K562 (cell line): ENCODE data around the gene IRF2. TPM values are rescaled to one million over a fixed set of nuclear protein-coding genes. Genes with fewer than 3 reads are reported as not detected.

Source experiments
- ATAC-seq: fragments of 200-7000 bp; cut with Tn5 transposase; 3 replicates; pipeline ENCODE4 v1.9.1; 2020; ENCODE audit warnings: moderate library complexity
- BruUV-seq: library from RNA; stranded (reverse); fragments of 400-500 nt; replicated peaks from 2 replicates; lab custom pipeline; 2021; lab: Mats Ljungman, UMichigan
- CTCF ChIA-PET: fragments of 300-600 bp; formaldehyde crosslinking; extraction: SDS; loops from one replicate; lab custom pipeline; 2021; ENCODE audit warnings: low intra/inter-chr PET ratio; lab: Yijun Ruan, JAX
- POLR2A ChIA-PET: fragments of 300-600, 350-650 bp; sonication (Branson Sonifier 250); formaldehyde crosslinking; extraction: SDS; loops from one replicate; lab custom pipeline; 2021; ENCODE audit warnings: antibody characterized with exemption, inconsistent platforms; lab: Yijun Ruan, JAX
- DNase-seq, 4 experiments: peaks; one replicate each; pipeline versions ENCODE4 v3.0.0 to v3.0.0-alpha.2; 2011 to 2018; ENCODE audit warnings: low spot score in 3 of 4, mixed read lengths in 3 of 4; ENCODE audit errors: extremely low read depth in 1 of 4
- FAIRE-seq: peaks from 2 replicates; lab custom pipeline; 2011; peaks lifted over from hg19 to GRCh38; lab: Jason Lieb, UNC
- H2AFZ ChIP-seq: 2 replicates; pipeline ENCODE4 v1.6.0; 2011; ENCODE audit warnings: low read depth, low read length, control low read depth, inconsistent platforms
- H3K27ac ChIP-seq: fragments of 200-600 bp; 3 replicates; pipeline ENCODE4 v1.8.0; 2011; ENCODE audit warnings: low read depth, mild to moderate bottlenecking, control low read depth, inconsistent platforms, low read length, moderate library complexity, mixed read lengths; ENCODE audit errors: extremely low read depth
- H3K27me3 ChIP-seq, 2 experiments: fragments of 300-600 bp in 1 of 2; 2 replicates in 1 of 2; 3 replicates in 1 of 2; pipeline versions ENCODE4 v1.6.0 to v1.8.0; 2011; ENCODE audit warnings: inconsistent platforms in 2 of 2, low read length in 2 of 2, mild to moderate bottlenecking in 1 of 2, mixed read lengths in 1 of 2, moderate library complexity in 1 of 2; ENCODE audit not compliant: control insufficient read depth in 2 of 2, insufficient read depth in 2 of 2
- H3K36me3 ChIP-seq: fragments of 300-600 bp; 3 replicates; pipeline ENCODE4 v1.8.0; 2011; ENCODE audit warnings: mild to moderate bottlenecking, low read length, inconsistent platforms; ENCODE audit not compliant: control insufficient read depth, insufficient read depth
- H3K4me1 ChIP-seq, 2 experiments: fragments of 200-600 bp in 1 of 2; replicated peaks in 1 of 2; 2 replicates in 1 of 2; 3 replicates in 1 of 2; pipeline versions ENCODE4 v1.5.1 to v1.8.0; 2011; ENCODE audit warnings: inconsistent platforms in 2 of 2, low read length in 2 of 2, mild to moderate bottlenecking in 1 of 2, mixed read lengths in 1 of 2, moderate library complexity in 1 of 2; ENCODE audit not compliant: control insufficient read depth in 2 of 2, insufficient read depth in 2 of 2
- H3K4me2 ChIP-seq: 2 replicates; pipeline ENCODE4 v1.6.1; 2011; ENCODE audit warnings: low read length, control low read depth, inconsistent platforms, mixed read lengths; ENCODE audit not compliant: insufficient read depth
- H3K4me3 ChIP-seq: fragments of 200-600 bp; sonication (generic), shearing (Covaris generic); 2 replicates; pipeline ENCODE4 v1.5.1; 2016; ENCODE audit warnings: control low read depth, inconsistent platforms
- H3K79me2 ChIP-seq: fragments of 200-600 bp; 3 replicates; pipeline ENCODE4 v1.8.0; 2011; ENCODE audit warnings: low read length, inconsistent platforms; ENCODE audit not compliant: control insufficient read depth, insufficient read depth
- H3K9ac ChIP-seq, 2 experiments: 2 replicates each; pipeline versions ENCODE4 v1.6.0 to v1.6.1; 2011; ENCODE audit warnings: low read depth in 2 of 2, low read length in 2 of 2, control low read depth in 1 of 2, inconsistent platforms in 1 of 2, mild to moderate bottlenecking in 1 of 2, mixed read lengths in 1 of 2; ENCODE audit not compliant: insufficient read depth in 1 of 2
- H3K9me1 ChIP-seq: one replicate; pipeline ENCODE4 v1.6.0; 2011; ENCODE audit warnings: inconsistent platforms, mild to moderate bottlenecking, low read length, moderate library complexity; ENCODE audit not compliant: control insufficient read depth, insufficient read depth
- H3K9me3 ChIP-seq: replicated peaks from 2 replicates; pipeline ENCODE4 v1.5.1; 2011; ENCODE audit warnings: low read depth, low read length, inconsistent platforms; ENCODE audit not compliant: control insufficient read depth, insufficient read depth
- H4K20me1 ChIP-seq: replicated peaks from 2 replicates; pipeline ENCODE4 v1.6.1; 2011; ENCODE audit warnings: low read length, inconsistent platforms, mixed read lengths; ENCODE audit not compliant: control insufficient read depth, insufficient read depth
- FOXK1 ChIP-seq: sonication (generic); formaldehyde crosslinking; IDR thresholded peaks from 2 replicates; pipeline ENCODE4 v1.8.0; 2022; ENCODE audit warnings: missing genetic modification reagents, mild to moderate bottlenecking, borderline replicate concordance
- FOXK2 ChIP-seq, 2 experiments: fragments of 450-650 bp; IDR thresholded peaks in 1 of 2; conservative IDR thresholded peaks in 1 of 2; 2 replicates each; pipeline ENCODE4 v1.6.1; 2016; ENCODE audit warnings: low read depth in 2 of 2, mild to moderate bottlenecking in 1 of 2
- KDM2B ChIP-seq: fragments of 250-450 bp; sonication (Bioruptor Pico); IDR thresholded peaks from 2 replicates; pipeline ENCODE4 v1.8.0; 2021; ENCODE audit warnings: mild to moderate bottlenecking, moderate library complexity
- PTBP1 ChIP-seq: fragments of 200-400 bp; formaldehyde crosslinking; IDR thresholded peaks from 2 replicates; pipeline ENCODE4 v1.6.1; 2017; ENCODE audit warnings: low read depth, low read length
- RBM25 ChIP-seq: fragments of 200-400 bp; formaldehyde crosslinking; IDR thresholded peaks from 2 replicates; pipeline ENCODE4 v1.6.1; 2018; ENCODE audit warnings: low read length, low read depth, moderate library complexity; ENCODE audit not compliant: severe bottlenecking
- RCOR1 ChIP-seq, 2 experiments: IDR thresholded peaks; 2 replicates each; pipeline ENCODE4 v1.6.1; 2012; ENCODE audit warnings: low read depth in 2 of 2, low read length in 2 of 2, borderline replicate concordance in 1 of 2, improper control_type of control experiment in 1 of 2
- STAT6 ChIP-seq: sonication (generic); formaldehyde crosslinking; IDR thresholded peaks from 2 replicates; pipeline ENCODE4 v1.8.1; 2023; ENCODE audit warnings: mild to moderate bottlenecking, missing genetic modification reagents
- TOE1 ChIP-seq, 2 experiments: fragments of 450-650 bp in 1 of 2; sonication (generic) in 1 of 2; formaldehyde crosslinking in 1 of 2; IDR thresholded peaks; 2 replicates each; pipeline versions ENCODE4 v1.7.1 to v1.8.0; 2016 to 2022; ENCODE audit warnings: borderline replicate concordance in 2 of 2, mild to moderate bottlenecking in 2 of 2, antibody characterized with exemption in 1 of 2, inconsistent platforms in 1 of 2, low read depth in 1 of 2, missing genetic modification reagents in 1 of 2, moderate library complexity in 1 of 2
- ZNF232 ChIP-seq: sonication (generic); formaldehyde crosslinking; IDR thresholded peaks from 2 replicates; pipeline ENCODE4 v1.8.0; 2022; ENCODE audit warnings: mild to moderate bottlenecking, missing genetic modification reagents
- ZNF347 ChIP-seq: fragments of 450-650 bp; formaldehyde crosslinking; IDR thresholded peaks from 2 replicates; pipeline ENCODE4 v1.4.0; 2020; ENCODE audit warnings: low read depth, mild to moderate bottlenecking, moderate library complexity
- ZNF41 ChIP-seq: fragments of 250-450 bp; sonication (Bioruptor Pico); conservative IDR thresholded peaks from 2 replicates; pipeline ENCODE4 v1.4.0; 2020; ENCODE audit warnings: mild to moderate bottlenecking
- ZNF431 ChIP-seq: sonication (generic); formaldehyde crosslinking; IDR thresholded peaks from 2 replicates; pipeline ENCODE4 v1.8.0; 2022; ENCODE audit warnings: mild to moderate bottlenecking, missing genetic modification reagents
- ZNF583 ChIP-seq: fragments of 250-450 bp; sonication (Bioruptor Pico); IDR thresholded peaks from 2 replicates; pipeline ENCODE4 v1.4.0; 2020
- WGBS: fragments of 100-300 bp; shearing (Covaris generic); methylation state at CpG from one replicate; pipeline ENCODE4 v1.1.6; 2016; ENCODE audit warnings: low coverage, mixed read lengths; ENCODE audit not compliant: insufficient coverage; ENCODE audit errors: missing lambda C conversion rate; 5-methylcytosine and 5-hydroxymethylcytosine counted together
- in situ Hi-C: fragments of 300-500 bp; cut with MboI; formaldehyde crosslinking; loops from 4 replicates; pipeline ENCODE4 v1.15.0; 2018; ENCODE audit warnings: inconsistent platforms, mixed read lengths
- intact Hi-C: fragments of 100-400 bp; cut with micrococcal nuclease; formaldehyde crosslinking; loops from 2 replicates; pipeline ENCODE4 v1.14.2; 2022
- polyA plus RNA-seq, 8 experiments: library from polyadenylated mRNA; depleted of rRNA in 4 of 8; stranded (reverse) in 5 of 8; unstranded in 3 of 8; fragments of >200 nt; fragmentation: Nextera tagmentation in 2 of 8; fragmentation: Illumina TruSeq in 1 of 8; extraction: Ambion mirVana in 2 of 8; extraction: Trizol in 1 of 8; gene quantifications; 2 replicates each; pipeline versions ENCODE4 v1.2.1 to v1.2.3, GENCODE V29; 2011 to 2014; ENCODE audit warnings: inconsistent platforms in 1 of 8, missing spikeins in 1 of 8
- total RNA-seq, 7 experiments: library from RNA; depleted of rRNA in 6 of 7; stranded (reverse); fragments of >200 nt in 6 of 7; fragmentation: Illumina TruSeq in 2 of 7; extraction: Trizol in 2 of 7; gene quantifications; 2 replicates each; pipeline versions ENCODE4 v1.2.1 to v1.2.3, GENCODE V29; 2011 to 2021; ENCODE audit warnings: low replicate concordance in 1 of 7
- TF ChIP-seq, protein P1 (sequence below): fragments of 450-650 bp; IDR thresholded peaks from 2 replicates; pipeline ENCODE4 v1.6.1; 2017; ENCODE audit warnings: antibody characterized with exemption
- TF ChIP-seq, protein P2 (sequence below): sonication (generic); formaldehyde crosslinking; IDR thresholded peaks from 2 replicates; pipeline ENCODE4 v1.5.0; 2020; ENCODE audit warnings: missing genetic modification reagents

The IRF2 gene
- total and polyA plus RNA-seq, 9 of the 15 experiments (the other 6 are each of a cell fraction or from before 2014, with no cell fraction given), result 7.1 to 17.1 (median 11.3) TPM

GRCh38 chr4:184389978-184390900 is 84.1 kb downstream of the IRF2 start:
- no peaks in the 10 kb centered on the region for H3K9me3 ChIP-seq
- no peak overlapping the region for H3K4me2 ChIP-seq
- no peaks in the 10 kb centered on the region for H3K79me2 ChIP-seq
- POLR2A ChIA-PET, result interaction anchor here (0.6 to 1.2 kb wide), 3 partner anchors 23 to 336 kb away, joined by 3 to 6 read pairs (median 4); no protein-coding TSS in a partner anchor
- peaks cover 22 to 31% of the 10 kb centered on the region in 2 experiments for H3K4me1 ChIP-seq
- no peaks in the 10 kb centered on the region for H4K20me1 ChIP-seq
- H3K36me3 ChIP-seq, result peaks cover 24% of the 10 kb centered on the region; the same call in 2 of the 3 replicates
- CTCF ChIA-PET, result no interaction called here
- in situ Hi-C loops, result loop anchor here (5.0 kb wide), 1 partner anchor 83 kb away; no protein-coding TSS in a partner anchor
- FAIRE-seq, result no peak
- no peak overlapping the region for H3K27ac ChIP-seq
- no peak for ATAC-seq
- H3K4me3 ChIP-seq, result no peak overlapping the region
- no peak for DNase-seq
- intact Hi-C loops, result loop anchor here (5.0 kb wide), 1 partner anchor 147 kb away; no protein-coding TSS in a partner anchor
- 93% methylated on average over 21 of the region's 24 CpGs for WGBS
- no TSS peak for BruUV-seq
- H2AFZ ChIP-seq, result no peak overlapping the region
- no peak overlapping the region for H3K9ac ChIP-seq
- H3K9me1 ChIP-seq, result no peaks in the 10 kb centered on the region
- H3K27me3 ChIP-seq, result no peaks in the 10 kb centered on the region
- TF ChIP-seq RBM25, result no peak
- no peak for TF ChIP-seq TOE1 (IDR thresholded peaks at IDR 0.05; ENCODE audit: borderline replicate concordance)
- no peak for TF ChIP-seq TOE1 (CRISPR knock-in tag; IDR thresholded peaks at IDR 0.05; ENCODE audit: borderline replicate concordance, low read depth)
- no peak for TF ChIP-seq PTBP1
- no peak for TF ChIP-seq ZNF232 (CRISPR knock-in tag)
- TF ChIP-seq FOXK1 (CRISPR knock-in tag), result no peak
- TF ChIP-seq, protein P1, sequence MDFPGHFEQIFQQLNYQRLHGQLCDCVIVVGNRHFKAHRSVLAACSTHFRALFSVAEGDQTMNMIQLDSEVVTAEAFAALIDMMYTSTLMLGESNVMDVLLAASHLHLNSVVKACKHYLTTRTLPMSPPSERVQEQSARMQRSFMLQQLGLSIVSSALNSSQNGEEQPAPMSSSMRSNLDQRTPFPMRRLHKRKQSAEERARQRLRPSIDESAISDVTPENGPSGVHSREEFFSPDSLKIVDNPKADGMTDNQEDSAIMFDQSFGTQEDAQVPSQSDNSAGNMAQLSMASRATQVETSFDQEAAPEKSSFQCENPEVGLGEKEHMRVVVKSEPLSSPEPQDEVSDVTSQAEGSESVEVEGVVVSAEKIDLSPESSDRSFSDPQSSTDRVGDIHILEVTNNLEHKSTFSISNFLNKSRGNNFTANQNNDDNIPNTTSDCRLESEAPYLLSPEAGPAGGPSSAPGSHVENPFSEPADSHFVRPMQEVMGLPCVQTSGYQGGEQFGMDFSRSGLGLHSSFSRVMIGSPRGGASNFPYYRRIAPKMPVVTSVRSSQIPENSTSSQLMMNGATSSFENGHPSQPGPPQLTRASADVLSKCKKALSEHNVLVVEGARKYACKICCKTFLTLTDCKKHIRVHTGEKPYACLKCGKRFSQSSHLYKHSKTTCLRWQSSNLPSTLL, result no peak
- TF ChIP-seq ZNF41 (CRISPR knock-in tag), result no peak
- TF ChIP-seq KDM2B (CRISPR knock-in tag), result no peak
- no peak for TF ChIP-seq ZNF431
- TF ChIP-seq, protein P2, sequence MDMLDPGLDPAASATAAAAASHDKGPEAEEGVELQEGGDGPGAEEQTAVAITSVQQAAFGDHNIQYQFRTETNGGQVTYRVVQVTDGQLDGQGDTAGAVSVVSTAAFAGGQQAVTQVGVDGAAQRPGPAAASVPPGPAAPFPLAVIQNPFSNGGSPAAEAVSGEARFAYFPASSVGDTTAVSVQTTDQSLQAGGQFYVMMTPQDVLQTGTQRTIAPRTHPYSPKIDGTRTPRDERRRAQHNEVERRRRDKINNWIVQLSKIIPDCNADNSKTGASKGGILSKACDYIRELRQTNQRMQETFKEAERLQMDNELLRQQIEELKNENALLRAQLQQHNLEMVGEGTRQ (CRISPR knock-in tag), result no peak
- TF ChIP-seq RCOR1 (IDR thresholded peaks at IDR 0.05; ENCODE audit: borderline replicate concordance in 1 of 2, low read depth in 2 of 2, low read length in 2 of 2), result no peak
- TF ChIP-seq ZNF583 (CRISPR knock-in tag), result no peak
- TF ChIP-seq STAT6 (CRISPR knock-in tag), result no peak
- TF ChIP-seq ZNF347 (CRISPR knock-in tag), result no peak
- no peak for TF ChIP-seq FOXK2 (conservative IDR thresholded peaks at IDR 0.05 in 1 of 2, IDR thresholded peaks at IDR 0.05 in 1 of 2; ENCODE audit: low read depth in 2 of 2)
